ENCODE data around the gene LYZL1.
A peak's percentile ranks its signal among the peaks of the same experiment; 100 is the strongest.
"Not testable (repeated sequence)": the region's sequence is repeated elsewhere in the genome, so short reads cannot be mapped to it uniquely, and the experiment has no call there.

LYZL1 gene

GRCh38 chr10:29263506-29263905 is 25.4 kb upstream of the LYZL1 start:
- DNase-seq (ENCODE audit: low spot score) = no peak

DNA sequence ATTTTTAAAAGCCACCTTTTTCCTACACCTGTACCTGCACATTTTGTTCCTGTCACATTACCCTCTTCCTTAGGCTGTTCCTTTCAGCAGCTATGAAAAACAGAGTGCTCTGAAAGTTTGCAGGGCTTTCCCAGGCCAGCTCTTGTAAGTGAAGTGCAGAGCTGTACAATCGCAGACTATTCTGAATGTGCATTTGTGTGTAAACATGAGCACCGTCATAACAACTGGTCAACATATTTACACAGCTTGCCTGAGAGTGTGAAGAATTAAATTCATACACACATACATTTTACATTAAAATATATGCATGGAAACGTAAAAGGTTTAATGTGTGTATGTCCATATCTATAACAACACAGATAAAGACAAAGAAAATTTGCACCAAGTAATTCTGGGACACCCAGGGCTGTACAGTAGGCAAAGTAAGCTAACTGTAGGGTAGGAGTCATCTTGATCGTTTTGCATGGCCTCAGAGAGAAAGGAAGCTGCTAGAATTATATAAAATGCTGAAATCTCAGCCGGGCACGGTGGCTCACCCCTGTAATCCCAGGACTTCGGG is 23.6 kb upstream of the LYZL1 start:
- DNase-seq (ENCODE audit: low spot score) = no peak

- DNase-seq (ENCODE audit: low spot score) = no peak
These were observed 22.2 kb upstream of the LYZL1 start for GRCh38 chr10:29266641-29267040.

DNA sequence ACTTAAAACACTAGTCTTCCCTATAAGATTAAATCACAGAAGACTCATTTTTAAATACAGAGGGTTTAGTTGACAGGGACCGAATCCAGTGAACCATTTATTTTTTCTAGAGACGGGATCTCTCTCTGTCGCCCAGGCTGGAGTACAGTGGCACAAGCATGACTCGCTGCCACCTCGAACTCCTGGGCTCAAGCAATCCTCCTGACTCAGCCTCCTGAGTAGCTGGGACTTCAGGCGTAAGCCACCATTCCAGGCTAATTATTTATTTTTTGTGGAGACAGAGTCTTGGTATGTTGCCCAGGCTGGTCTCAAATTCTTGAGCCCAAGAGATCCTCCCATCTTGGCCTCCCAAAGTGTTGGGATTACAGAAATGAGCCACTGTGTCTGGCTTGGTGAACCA is 20.9 kb upstream of the LYZL1 start:
- no peak for DNase-seq (ENCODE audit: low spot score)

DNA sequence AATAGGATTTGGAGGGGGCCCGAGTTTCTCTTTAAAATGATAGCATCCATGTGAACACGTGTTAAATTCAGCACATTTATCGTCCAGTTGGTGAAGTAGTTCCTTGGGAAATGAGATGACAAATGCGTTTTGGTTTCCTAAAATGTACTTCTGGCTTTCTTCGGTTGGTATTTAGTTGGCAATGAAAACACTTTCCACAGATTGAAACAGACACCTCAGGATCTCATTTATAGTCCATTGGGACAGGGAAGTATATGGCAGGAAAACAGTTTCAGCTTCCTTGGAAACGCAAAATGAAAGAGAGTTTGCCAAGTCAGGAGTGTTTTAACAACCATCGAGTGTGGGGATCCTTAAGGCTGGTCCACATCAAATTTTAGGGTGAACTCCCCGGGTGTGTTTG is 19.4 kb upstream of the LYZL1 start:
- DNase-seq (ENCODE audit: low spot score) = no peak

DNA sequence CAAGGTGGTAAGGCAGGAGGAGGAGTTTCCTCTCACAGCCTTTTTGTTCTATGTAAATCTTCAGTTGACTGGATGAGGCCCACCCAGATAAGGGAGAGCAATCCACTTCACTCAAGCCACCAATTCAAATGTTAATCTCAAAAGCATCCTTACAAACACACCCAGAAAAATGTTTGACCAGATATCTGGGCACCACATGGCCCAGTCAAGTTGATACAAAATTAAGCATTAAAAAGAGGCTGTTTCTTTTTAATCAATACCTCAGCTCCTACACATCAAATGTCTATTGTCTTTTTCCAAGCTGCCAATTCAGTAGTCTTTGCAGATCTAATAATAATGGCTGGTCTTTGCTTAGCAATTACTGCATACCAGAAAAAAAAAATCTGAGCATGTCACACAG is 18.0 kb upstream of the LYZL1 start:
- no peak for DNase-seq (ENCODE audit: low spot score)

DNA sequence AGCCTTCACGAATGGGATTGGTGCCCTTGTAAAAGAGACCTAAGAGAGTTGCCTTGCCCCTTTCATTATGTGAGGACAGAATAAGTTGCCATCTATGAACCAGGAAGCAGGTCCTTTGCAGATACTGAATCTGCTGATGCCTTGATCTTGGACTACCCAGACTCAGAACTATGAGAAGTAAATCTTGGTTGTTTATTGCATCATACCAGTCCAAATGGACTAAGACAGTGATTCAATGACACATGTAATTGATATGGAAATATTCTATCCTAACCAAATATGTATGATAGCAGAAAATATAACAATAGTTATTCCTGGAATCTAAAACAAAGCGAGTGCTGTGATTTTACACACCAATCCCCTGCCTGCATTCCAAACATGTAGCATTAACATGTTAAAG is 17.0 kb upstream of the LYZL1 start:
- no peak for DNase-seq (ENCODE audit: low spot score)

GRCh38 chr10:29273478-29273877 is 15.4 kb upstream of the LYZL1 start:
- no peak for DNase-seq (ENCODE audit: low spot score)

- no peak for DNase-seq (ENCODE audit: low spot score)
These were observed 12.5 kb upstream of the LYZL1 start for GRCh38 chr10:29276251-29276850.

DNA sequence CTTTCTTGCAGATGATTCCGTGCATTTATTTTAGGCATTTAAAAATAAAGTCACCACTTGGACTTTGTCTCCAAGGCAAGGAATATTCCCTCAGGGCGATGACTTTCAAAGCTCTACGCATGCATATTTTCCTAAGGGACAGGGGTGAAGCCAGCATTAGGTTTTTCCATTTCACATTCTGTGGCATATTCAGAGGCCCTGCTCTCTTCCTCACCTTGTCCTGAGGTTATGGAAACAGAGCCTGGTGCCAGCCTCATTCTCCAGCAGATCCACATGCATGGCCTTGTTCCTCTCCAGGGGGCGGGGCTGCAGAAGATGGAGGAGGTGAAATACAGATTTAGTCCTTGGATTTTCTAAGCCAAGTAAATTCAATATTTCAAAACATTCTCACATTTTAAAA is 11.6 kb upstream of the LYZL1 start:
- no peak for DNase-seq (ENCODE audit: low spot score)

GRCh38 chr10:29279779-29280487 is 8.9 kb upstream of the LYZL1 start:
- DNase-seq (ENCODE audit: low spot score) = no peak

DNA sequence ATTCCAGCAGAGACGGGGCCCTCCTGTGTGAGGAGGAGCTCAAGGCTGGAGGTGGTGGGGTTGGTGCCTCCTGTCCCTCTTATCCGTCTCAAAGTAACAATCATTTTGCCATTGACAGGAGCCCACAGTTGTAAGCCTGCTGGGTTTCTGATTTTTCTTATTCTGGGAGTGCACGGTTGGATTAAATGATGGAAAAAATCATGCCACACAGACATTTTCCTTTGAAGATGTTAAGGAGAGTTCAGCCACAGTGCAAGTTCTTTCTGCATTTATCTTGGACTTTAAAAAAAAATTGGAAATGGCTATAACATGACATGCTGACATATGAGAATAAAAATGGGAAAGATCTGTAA is 8.4 kb upstream of the LYZL1 start:
- no peak for DNase-seq (ENCODE audit: low spot score)

- no peak for DNase-seq (ENCODE audit: low spot score)
These were observed 3.2 kb upstream of the LYZL1 start for GRCh38 chr10:29285624-29286051.

GRCh38 chr10:29287635-29288034 is 1.2 kb upstream of the LYZL1 start:
- DNase-seq (ENCODE audit: low spot score) = no peak

DNA sequence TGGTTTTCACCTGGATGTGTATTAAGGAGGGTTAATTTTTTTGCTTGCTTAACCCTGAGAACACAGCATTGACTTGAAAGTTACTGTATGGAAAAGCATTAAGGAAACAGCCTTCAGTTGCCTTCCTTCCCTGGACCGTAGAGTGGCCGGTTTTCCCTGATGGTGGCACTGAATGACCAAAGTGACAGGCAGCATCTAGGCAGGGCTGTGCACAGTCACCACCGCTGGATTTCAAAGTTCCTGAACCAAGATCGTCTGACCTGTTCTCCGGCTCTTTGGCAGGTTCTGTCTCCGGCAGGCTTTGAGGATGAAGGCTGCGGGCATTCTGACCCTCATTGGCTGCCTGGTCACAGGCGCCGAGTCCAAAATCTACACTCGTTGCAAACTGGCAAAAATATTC is 2.7 kb downstream of the LYZL1 start:
- DNase-seq (ENCODE audit: low spot score) = not testable (repeated sequence)

- not testable (repeated sequence) for DNase-seq (ENCODE audit: low spot score)
These were observed 3.5 kb downstream of the LYZL1 start for GRCh38 chr10:29292406-29292805.

DNA sequence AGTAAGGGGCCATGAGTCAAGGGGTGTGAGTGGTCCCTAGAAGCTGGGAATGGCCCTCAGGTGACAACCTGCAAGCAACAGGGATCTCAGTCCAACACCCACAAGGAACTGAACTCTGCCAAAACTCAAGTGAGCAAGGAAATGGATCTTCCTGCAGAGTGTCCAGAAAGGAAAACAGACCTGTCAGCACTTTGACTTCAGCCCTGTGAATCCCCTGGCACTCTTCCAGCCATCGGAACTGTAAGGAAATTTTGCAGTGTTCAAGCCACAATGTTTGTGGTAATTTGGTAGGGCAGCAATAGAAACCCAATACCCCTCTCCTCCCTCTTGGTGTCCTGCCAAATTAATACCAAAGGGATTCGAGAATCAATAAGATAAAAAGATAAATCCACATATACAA is 6.9 kb downstream of the LYZL1 start:
- DNase-seq (ENCODE audit: low spot score) = no peak

DNA sequence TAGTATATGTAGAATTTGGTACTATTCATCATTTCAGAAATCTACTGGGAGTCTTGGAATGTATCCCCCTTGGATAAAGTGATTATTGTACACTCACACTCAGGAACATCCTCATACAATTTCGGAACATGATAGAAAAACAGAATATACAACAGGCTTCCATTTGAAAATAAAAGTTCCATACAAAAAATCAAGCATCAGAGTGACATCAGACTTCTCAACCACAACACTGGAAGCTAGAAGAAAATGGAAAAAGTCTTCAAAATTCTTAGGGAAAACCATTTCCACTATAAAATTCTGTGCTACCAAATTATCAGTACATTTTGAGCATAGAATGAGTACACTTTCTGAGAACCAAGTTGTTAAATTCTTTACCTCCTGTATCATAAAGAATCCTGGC is 8.8 kb downstream of the LYZL1 start:
- DNase-seq (ENCODE audit: low spot score) = no peak

DNA sequence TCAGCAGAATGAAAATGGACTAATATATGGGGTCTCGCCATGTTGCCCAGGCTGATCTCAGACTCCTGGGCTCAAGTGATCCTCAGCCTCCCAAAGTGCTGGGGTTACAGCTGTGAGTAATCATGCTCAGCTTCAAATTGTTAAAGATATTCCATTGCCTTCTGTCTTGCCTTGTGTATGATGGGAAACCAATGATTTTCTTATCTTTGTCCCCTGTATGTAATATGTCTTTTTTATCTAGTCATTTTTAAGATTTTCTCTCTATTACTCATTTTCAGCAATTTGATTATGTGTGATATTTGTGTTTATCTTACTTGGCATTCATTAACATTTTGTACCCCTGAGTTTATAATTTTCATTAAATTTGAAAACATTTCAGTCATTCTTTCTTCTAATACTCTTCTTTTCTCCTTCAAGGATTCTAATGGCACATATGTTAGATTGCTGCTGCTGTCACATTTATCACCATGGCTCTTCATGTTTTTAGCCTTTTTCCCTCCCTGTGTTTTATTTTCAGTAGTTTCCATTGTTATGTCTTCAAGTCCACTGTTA is 12.6 kb downstream of the LYZL1 start:
- no peak for DNase-seq (ENCODE audit: low spot score)

DNA sequence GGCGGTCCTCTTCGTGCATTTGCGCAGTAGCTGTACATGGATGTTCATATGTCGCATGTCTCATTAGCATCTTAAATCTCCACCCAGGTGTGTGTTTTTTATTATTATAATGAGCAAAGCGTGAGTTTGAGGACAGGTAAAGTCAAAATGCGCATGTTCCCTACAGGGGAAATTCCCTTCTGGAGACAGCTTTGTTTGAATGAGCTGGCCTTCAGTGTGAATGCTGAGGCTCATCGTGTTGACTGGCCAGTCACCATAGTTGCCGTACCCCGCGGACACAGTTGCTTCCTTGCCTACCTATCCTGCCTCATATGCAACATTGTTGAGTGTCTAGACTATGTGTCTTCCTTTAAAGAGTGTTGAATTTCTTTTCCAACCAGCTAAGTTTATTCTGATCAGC is 13.6 kb downstream of the LYZL1 start:
- DNase-seq (ENCODE audit: low spot score) = no peak

GRCh38 chr10:29304264-29304994 is 15.6 kb downstream of the LYZL1 start:
- DNase-seq (ENCODE audit: low spot score) = peak; percentile 78

GRCh38 chr10:29304995-29305335 is 16.1 kb downstream of the LYZL1 start:
- no peak for DNase-seq (ENCODE audit: low spot score)

- no peak for DNase-seq (ENCODE audit: low spot score)
These were observed 17.8 kb downstream of the LYZL1 start for GRCh38 chr10:29306688-29307087.

Data from HuH-7 (cell line).